HG03439 (cell line): Measurements from ENCODE around the gene GOLM1.

Experiments used
- ATAC-seq: cut with Tn5 transposase; IDR thresholded peaks from one replicate; pipeline ENCODE4 v1.9.1; 2021; ENCODE audit warnings: mild to moderate bottlenecking, moderate library complexity; ENCODE audit not compliant: unreplicated experiment

Gene GOLM1

DNA sequence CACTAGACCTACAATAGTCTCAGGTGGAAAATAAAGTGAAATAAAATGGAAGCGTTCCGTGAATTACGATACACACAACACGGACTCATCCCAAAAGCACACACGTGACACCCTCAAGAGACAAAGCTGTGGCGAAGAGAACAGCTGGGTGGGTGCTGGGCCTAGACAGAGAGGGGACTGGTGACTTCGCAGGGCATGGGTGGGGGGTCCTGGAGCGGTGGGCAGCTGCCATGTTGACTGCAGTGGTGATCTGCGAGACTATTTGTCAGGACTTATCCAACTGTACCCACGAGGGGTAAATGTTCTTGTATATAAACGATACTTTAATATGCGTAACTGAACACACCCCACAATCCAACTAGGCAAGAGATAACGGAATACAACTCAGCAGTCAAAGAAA lies 52.0 kb downstream of the GOLM1 start:
- no peak for ATAC-seq

DNA sequence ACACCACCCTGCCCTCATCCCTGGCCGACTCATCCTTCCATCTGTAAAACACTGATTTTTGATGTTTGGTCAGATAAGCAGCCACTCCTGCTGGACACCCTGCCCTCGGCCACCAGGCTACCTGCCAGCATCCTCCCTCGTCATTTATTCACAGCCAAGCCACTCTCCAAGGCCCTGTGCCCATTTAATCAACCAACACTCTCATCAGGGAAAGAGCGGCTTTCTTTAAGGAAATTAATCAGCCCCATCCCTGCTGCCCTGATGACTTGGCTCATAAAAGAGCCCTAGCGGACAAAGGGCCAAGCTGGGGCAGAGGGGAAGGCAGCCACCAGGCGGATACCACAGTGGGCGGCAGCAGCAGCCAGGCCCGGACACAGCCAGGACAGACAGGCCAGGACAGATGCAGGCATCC lies 52.4 kb downstream of the GOLM1 start:
- ATAC-seq = no peak

GRCh38 chr9:86046071-86046636 lies 53.2 kb downstream of the GOLM1 start:
- no peak for ATAC-seq

DNA sequence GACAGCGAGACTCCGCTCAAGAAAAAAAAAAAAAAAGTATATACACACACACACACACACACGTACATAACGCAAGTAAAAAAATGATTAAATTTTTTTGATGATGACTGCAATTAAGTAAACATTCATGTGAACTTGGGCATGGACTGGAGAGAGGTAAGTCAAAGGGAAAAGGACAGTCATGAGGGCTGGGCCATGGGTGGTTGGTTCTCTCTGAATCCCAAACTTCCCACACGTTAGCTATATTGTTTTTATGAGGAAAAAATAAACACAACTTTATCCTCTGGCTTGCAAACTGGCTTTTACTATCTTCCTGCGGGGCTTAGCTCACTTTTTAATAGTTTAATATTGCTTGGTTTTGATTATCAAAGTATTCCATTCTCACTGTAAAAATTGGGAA lies 53.7 kb downstream of the GOLM1 start:
- ATAC-seq = no peak

- ATAC-seq = no peak
These were observed 55.4 kb downstream of the GOLM1 start for GRCh38 chr9:86043999-86044398.

DNA sequence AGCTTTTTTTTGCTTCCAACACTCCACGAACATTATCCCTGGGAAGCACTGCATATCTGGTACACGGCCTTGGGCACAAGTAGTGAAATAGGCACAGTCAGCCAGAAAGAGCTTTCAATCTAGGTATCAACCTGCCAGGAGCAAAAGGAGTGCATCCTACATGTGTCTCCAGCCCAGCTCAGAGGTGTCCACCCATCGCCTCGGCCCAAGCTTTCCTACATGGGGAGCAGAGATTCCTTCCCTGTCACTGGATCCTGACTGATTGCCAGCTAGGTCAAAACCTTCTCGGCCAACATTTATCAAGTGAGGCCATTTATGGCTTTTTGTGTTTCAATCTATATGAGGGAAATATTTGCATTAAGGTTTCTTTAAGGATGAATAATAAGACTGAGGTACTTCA lies 55.8 kb downstream of the GOLM1 start:
- no peak for ATAC-seq

- ATAC-seq = no peak
These were observed 57.0 kb downstream of the GOLM1 start for GRCh38 chr9:86042199-86042978.

GRCh38 chr9:86041311-86041741 lies 58.0 kb downstream of the GOLM1 start:
- no peak for ATAC-seq

GRCh38 chr9:86040861-86041155 lies 58.5 kb downstream of the GOLM1 start:
- ATAC-seq = no peak

DNA sequence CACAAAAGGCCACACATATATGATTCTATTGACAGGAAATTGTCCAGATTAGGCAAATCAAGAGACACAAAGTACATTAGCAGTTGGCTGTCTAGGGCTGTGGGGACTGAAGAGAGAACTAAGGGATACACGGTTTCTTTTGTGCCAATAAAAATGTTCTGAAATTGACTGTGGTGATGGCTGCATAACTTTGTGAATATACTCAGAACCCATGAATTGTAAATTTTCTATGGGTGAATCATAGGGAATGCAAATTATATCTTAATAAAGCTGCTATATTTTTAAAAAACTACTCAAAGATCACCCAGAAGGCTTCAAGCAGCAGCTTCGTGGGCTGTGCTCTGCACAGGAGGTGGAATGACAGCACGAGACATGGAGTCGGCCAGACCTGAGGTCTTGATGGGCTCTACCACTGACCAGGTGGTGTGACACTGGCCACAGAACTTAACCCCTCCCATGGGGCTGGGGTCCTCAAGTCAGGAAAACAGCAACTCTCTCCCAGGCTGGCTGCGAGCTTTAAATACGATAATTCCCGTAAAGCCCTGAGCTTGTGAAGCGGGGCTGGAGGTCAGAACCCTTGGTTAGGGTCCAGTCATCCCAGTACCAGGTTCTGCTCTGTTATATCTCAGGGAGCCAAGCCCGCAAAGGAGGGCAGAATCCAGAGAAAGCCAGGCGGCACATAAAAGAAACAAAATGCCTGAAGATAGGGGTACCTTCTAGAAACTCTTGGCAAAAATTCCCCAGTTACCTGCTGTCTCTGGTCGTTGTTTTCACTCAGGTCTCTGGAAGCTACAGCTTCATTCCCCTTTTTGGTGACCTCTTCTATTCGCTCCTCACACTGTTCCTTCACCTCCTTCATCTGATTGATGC lies 59.1 kb downstream of the GOLM1 start:
- ATAC-seq = no peak

GRCh38 chr9:86036555-86036954 lies 62.8 kb downstream of the GOLM1 start:
- ATAC-seq = no peak

DNA sequence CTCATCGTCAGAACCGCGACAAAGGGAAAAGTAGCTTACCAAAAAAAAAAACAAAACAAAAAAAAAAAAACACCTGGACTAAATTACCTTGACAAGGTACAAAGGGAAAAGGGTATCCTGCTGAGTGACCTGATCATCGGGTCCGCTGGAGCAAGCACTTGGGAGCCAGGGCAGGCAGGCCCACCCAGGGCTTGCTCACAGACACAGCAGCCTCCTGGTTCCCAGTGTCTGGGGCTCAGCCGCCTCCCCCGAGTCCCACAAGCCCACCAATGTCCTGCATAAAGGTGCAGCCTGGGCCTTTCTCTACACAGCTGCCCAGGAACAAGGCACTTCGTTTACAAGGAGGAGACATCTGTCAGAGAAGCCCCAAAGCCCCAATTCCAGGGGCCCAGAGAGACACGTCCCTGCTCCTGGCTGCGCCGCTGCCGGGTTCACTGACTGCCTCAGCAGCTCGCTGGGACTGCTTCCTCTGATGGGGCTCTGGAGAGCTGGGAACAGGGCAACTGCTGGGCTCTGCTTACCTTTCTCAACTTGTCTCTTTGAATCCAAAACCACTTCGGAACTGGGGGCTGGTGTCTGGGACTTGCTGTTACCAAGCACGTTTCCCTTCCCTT lies 63.4 kb downstream of the GOLM1 start:
- ATAC-seq = no peak

DNA sequence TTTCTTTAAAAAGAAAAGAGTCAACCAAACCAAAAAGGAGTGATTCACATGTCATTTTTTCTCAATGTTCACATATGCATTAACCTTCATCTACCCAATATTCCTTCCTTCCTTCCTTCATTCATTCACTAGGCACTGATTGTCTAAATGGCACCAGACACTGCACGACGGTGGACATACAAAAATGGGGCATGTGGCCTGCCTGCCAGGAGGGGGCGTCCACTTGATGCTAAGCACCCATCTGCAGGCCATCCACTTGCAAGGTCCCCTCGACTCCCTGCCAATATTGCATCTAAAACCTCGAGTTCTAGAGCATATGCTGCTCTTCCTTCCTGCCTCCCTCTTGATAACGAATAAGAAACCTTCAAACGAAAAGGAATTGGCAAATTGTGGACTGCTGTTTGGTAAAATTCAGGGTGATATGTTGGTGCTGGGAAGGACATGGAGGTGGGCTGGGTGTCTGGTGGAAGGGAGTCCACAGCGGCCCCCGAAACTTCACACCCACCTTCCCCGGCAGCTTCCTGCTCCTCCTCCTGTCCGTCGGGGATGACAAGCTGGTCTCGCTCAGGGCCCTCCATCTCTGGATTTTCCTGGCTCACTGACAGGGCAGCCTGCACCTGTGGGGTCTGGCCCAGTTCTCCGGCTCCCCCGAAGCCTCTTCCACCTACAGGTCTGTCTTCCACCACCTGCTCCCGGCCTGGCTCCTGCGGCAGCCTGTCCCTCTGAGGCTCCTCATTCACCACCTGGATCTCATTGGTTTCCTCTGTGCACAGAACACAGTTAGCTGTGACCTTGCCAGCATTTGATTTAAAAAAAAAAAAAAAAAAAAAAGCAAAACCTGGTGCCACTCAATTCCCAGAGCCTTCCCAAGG lies 64.3 kb downstream of the GOLM1 start:
- ATAC-seq = no peak

GRCh38 chr9:86027767-86028166 lies 71.6 kb downstream of the GOLM1 start:
- no peak for ATAC-seq

GRCh38 chr9:86022687-86023266 lies 76.6 kb downstream of the GOLM1 start:
- ATAC-seq = no peak

DNA sequence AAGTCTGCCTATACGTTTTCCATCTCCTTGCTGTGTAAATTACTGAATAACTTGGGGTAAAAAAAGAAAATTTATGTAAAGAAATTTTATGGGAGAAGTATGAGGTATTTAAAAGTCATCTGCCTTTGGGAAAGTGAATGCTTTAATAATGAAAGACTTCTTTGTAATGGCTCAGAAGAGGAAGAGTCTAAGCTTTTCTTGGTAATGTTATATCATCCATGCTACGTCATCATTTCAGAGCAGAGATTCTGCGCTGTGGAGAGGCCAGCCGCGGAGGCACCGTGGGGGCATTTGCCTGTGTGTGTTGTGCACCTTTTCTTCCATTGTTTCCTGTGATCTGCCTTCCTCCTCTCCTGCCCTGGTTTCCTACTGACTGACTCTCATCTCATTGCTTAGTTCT lies 78.2 kb downstream of the GOLM1 start:
- ATAC-seq = no peak

DNA sequence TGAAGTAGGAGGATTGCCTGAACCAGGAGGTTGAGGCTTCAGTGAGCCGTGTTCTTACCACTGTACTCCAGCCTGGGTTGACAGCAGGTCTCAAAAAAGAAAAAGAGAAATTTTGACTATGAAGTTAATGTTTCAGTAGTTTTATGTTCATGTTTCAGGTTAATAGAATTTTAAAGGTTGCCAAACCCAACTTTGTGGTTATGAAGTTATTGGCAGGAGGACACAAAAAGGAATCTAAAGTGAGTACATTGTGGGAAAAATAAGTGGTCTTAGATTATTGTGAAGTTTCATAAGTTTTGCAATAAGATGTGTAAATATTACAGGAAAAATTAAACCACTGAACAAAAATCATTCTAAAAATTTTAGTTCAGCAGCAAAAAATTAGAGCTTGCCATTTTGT lies 78.6 kb downstream of the GOLM1 start:
- no peak for ATAC-seq

DNA sequence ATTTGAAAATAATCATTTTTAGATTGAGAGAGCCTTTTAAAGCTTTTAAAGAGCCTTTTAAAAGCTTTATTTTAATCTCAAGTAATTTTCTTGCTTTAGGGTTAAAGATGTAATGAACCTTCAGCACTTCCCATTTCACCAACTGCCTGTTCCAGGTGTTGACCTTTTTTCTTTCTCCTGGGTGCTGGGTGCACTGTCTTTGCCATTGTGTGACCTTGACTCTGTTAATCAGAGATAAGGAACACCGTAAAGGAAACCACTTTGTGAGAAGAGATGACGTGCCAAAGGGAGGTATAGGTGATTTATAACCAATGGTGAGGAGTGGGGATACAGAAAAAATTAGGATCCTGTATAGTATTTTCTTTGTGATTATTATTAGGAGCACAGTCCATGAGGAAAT lies 90.2 kb downstream of the GOLM1 start:
- ATAC-seq = no peak

GRCh38 chr9:86005253-86005775 lies 94.0 kb downstream of the GOLM1 start:
- no peak for ATAC-seq

- ATAC-seq = no peak
These were observed 103.8 kb downstream of the GOLM1 start for GRCh38 chr9:85995599-85995998.
